CD14-positive monocyte (primary cell): ENCODE results near the gene KRTAP3-1. TPM values are rescaled to one million over a fixed set of nuclear protein-coding genes. Genes with fewer than 3 reads are reported as not detected.
"Not testable (repeated sequence)": the region's sequence is repeated elsewhere in the genome, so short reads cannot be mapped to it uniquely, and the experiment has no call there.

Experiments used
- DNase-seq, 3 donors: peaks; one replicate each; pipeline ENCODE4 v3.0.0-alpha.2; 2011 to 2022
- H2AFZ ChIP-seq: 2 replicates; pipeline ENCODE4 v1.6.0; 2012; ENCODE audit warnings: mild to moderate bottlenecking, low read depth, low read length, inconsistent platforms; ENCODE audit not compliant: insufficient read depth, poor library complexity, severe bottlenecking
- H3K27ac ChIP-seq, 2 donors: 1 replicate in 1 of 2; 2 replicates in 1 of 2; pipeline ENCODE4 v1.5.1; 2012 to 2013; ENCODE audit warnings: low read length in 2 of 2, control low read depth in 1 of 2, inconsistent platforms in 1 of 2, low read depth in 1 of 2, mild to moderate bottlenecking in 1 of 2
- H3K27me3 ChIP-seq, 2 donors: one replicate each; pipeline versions ENCODE4 v1.6.0 to v1.6.1; 2011 to 2013; ENCODE audit warnings: low read length in 2 of 2; ENCODE audit not compliant: control insufficient read depth in 2 of 2, insufficient read depth in 2 of 2
- H3K36me3 ChIP-seq, 2 donors: replicated peaks in 1 of 2; 1 replicate in 1 of 2; 2 replicates in 1 of 2; pipeline versions ENCODE4 v1.5.1 to v1.6.1; 2012 to 2013; ENCODE audit warnings: low read length in 2 of 2, control low read depth in 1 of 2, inconsistent platforms in 1 of 2, mild to moderate bottlenecking in 1 of 2; ENCODE audit not compliant: insufficient read depth in 2 of 2, control insufficient read depth in 1 of 2
- H3K4me1 ChIP-seq, 2 donors: 1 replicate in 1 of 2; 2 replicates in 1 of 2; pipeline versions ENCODE4 v1.5.1 to v1.6.1; 2012 to 2013; ENCODE audit warnings: low read length in 2 of 2, control low read depth in 1 of 2, inconsistent platforms in 1 of 2, mild to moderate bottlenecking in 1 of 2, moderate library complexity in 1 of 2; ENCODE audit not compliant: insufficient read depth in 2 of 2, control insufficient read depth in 1 of 2
- H3K4me2 ChIP-seq: replicated peaks from 2 replicates; pipeline ENCODE3; 2012; ENCODE audit warnings: low read length, moderate library complexity, mild to moderate bottlenecking; ENCODE audit not compliant: poor library complexity, severe bottlenecking; ENCODE audit errors: extremely low read depth
- H3K4me3 ChIP-seq, 3 experiments: fragments of 200-600 bp in 1 of 3; sonication (generic) in 1 of 3; replicated peaks in 1 of 3; 1 replicate in 2 of 3; 2 replicates in 1 of 3; pipeline ENCODE4 v1.5.1; 2011 to 2013; ENCODE audit warnings: low read length in 3 of 3, mild to moderate bottlenecking in 3 of 3, control low read depth in 2 of 3, low read depth in 2 of 3, inconsistent platforms in 1 of 3, moderate library complexity in 1 of 3
- H3K79me2 ChIP-seq: 2 replicates; pipeline ENCODE4 v1.6.0; 2012; ENCODE audit warnings: mild to moderate bottlenecking, control low read depth, inconsistent platforms, low read length, moderate library complexity; ENCODE audit not compliant: insufficient read depth
- H3K9ac ChIP-seq: 2 replicates; pipeline ENCODE4 v1.6.0; 2017; ENCODE audit warnings: low read length, mild to moderate bottlenecking; ENCODE audit not compliant: insufficient read depth, poor library complexity, severe bottlenecking
- H3K9me3 ChIP-seq, 2 donors: replicated peaks in 1 of 2; 1 replicate in 1 of 2; 2 replicates in 1 of 2; pipeline versions ENCODE4 v1.5.1 to v1.6.1; 2012 to 2013; ENCODE audit warnings: low read length in 2 of 2, control low read depth in 1 of 2; ENCODE audit not compliant: control insufficient read depth in 1 of 2, insufficient read depth in 1 of 2
- H4K20me1 ChIP-seq: 2 replicates; pipeline ENCODE4 v1.6.0; 2012; ENCODE audit warnings: mild to moderate bottlenecking, low read length, control low read depth, moderate library complexity; ENCODE audit not compliant: insufficient read depth
- H3K27ac Mint-ChIP-seq, 7 donors: one replicate each; pipeline ENCODE4 v1.8.0; 2020; ENCODE audit warnings: mild to moderate bottlenecking in 7 of 7, mixed read lengths in 7 of 7, moderate library complexity in 6 of 7, inconsistent platforms in 2 of 7
- H3K27me3 Mint-ChIP-seq, 3 donors: one replicate each; pipeline ENCODE4 v1.8.0; 2021 to 2022; ENCODE audit warnings: low read depth in 3 of 3, mild to moderate bottlenecking in 3 of 3, mixed read lengths in 3 of 3, moderate library complexity in 3 of 3, inconsistent platforms in 1 of 3
- H3K36me3 Mint-ChIP-seq, 2 donors: one replicate each; pipeline ENCODE4 v1.8.0; 2020; ENCODE audit warnings: mixed read lengths in 2 of 2, inconsistent platforms in 1 of 2, mild to moderate bottlenecking in 1 of 2
- H3K4me1 Mint-ChIP-seq: one replicate; pipeline ENCODE4 v1.8.0; 2020; ENCODE audit warnings: mild to moderate bottlenecking, mixed read lengths
- H3K4me3 Mint-ChIP-seq, 2 donors: one replicate each; pipeline ENCODE4 v1.8.0; 2020; ENCODE audit warnings: mild to moderate bottlenecking in 2 of 2, mixed read lengths in 2 of 2, moderate library complexity in 1 of 2
- H3K9me3 Mint-ChIP-seq, 7 donors: one replicate each; pipeline ENCODE4 v1.8.0; 2020 to 2022; ENCODE audit warnings: mixed read lengths in 7 of 7, mild to moderate bottlenecking in 6 of 7, moderate library complexity in 6 of 7, inconsistent platforms in 2 of 7
- CTCF ChIP-seq: fragments of 200-600 bp; IDR thresholded peaks from one replicate; pipeline ENCODE4 v1.8.0; 2022; ENCODE audit warnings: antibody characterized with exemption, mild to moderate bottlenecking
- WGBS: methylation state at CpG from one replicate; pipeline ENCODE4 v1.1.5; 2013; ENCODE audit warnings: missing lambda C conversion rate; ENCODE audit not compliant: insufficient coverage; 5-methylcytosine and 5-hydroxymethylcytosine counted together
- intact Hi-C, 2 donors: fragments of 100-400 bp; cut with micrococcal nuclease; formaldehyde crosslinking; loops; one replicate each; pipeline versions ENCODE4 v1.15.0 to v1.15.1; 2023
- polyA plus RNA-seq, 3 donors: library from polyadenylated mRNA; depleted of rRNA in 1 of 3; unstranded in 2 of 3; stranded (reverse) in 1 of 3; fragments of 300-500 nt in 2 of 3; fragments of >200 nt in 1 of 3; fragmentation: Illumina TruSeq in 2 of 3; gene quantifications; 1 replicate in 2 of 3; 2 replicates in 1 of 3; pipeline ENCODE4 v1.2.3, GENCODE V29; 2012 to 2021

The KRTAP3-1 gene
- polyA plus RNA-seq, 3 donors, result not detected

- WGBS, result no CpG with 5 or more reads among the region's 2 CpGs
Observed at GRCh38 chr17:41037853-41038350, 29.0 kb upstream of the KRTAP3-1 start.

GRCh38 chr17:41034346-41034935 is 25.5 kb upstream of the KRTAP3-1 start, which contains the start of gene KRTAP1-3:
Gene KRTAP1-3, minus strand, starts transcription at chr17:41034874. Its CDS starts 53 bp downstream, at chr17:41034821.
- H3K4me1 Mint-ChIP-seq, H3K9me3 ChIP-seq, H3K36me3 Mint-ChIP-seq, H3K9ac ChIP-seq, H3K27ac ChIP-seq, H3K27ac Mint-ChIP-seq, H3K9me3 Mint-ChIP-seq, H3K27me3 ChIP-seq, DNase-seq, H3K4me2 ChIP-seq, H3K4me3 ChIP-seq, intact Hi-C loops, H3K36me3 ChIP-seq, H3K79me2 ChIP-seq, H3K4me1 ChIP-seq, H3K27me3 Mint-ChIP-seq, H4K20me1 ChIP-seq, H3K4me3 Mint-ChIP-seq, H2AFZ ChIP-seq: not testable (repeated sequence)
- 78% methylated on average over 5 of the region's 10 CpGs for WGBS

More at GRCh38 chr17:41037853-41038350, 29.0 kb upstream of the KRTAP3-1 start:
- no peaks in the 10 kb centered on the region for H3K9me3 ChIP-seq
- H4K20me1 ChIP-seq, result no peaks in the 10 kb centered on the region
- no peaks in the 10 kb centered on the region for H3K4me1 ChIP-seq
- Mint-ChIP-seq H3K4me1 (no peaks in the 10 kb centered on the region), H3K4me3 (no peak overlapping the region), H3K36me3 (no peaks in the 10 kb centered on the region), H3K9me3 (no peaks in the 10 kb centered on the region), H3K27me3 (peaks cover 1 to 3% (median 3%) of the 10 kb centered on the region in 3 donors), H3K27ac (no peak overlapping the region)
- intact Hi-C loops, result no loop called here
- no peak overlapping the region for H3K4me2 ChIP-seq
- H3K27ac ChIP-seq, result no peak overlapping the region
- no peak for DNase-seq
- H3K79me2 ChIP-seq, result no peaks in the 10 kb centered on the region
- TF ChIP-seq CTCF, result no peak
- H3K4me3 ChIP-seq, result no peak overlapping the region
- no peaks in the 10 kb centered on the region for H3K36me3 ChIP-seq
- H3K9ac ChIP-seq, result no peak overlapping the region
- H3K27me3 ChIP-seq, result no peaks in the 10 kb centered on the region
- no peak overlapping the region for H2AFZ ChIP-seq
